ENCODE measurements around the gene SLC9A8.

The SLC9A8 gene

DNA sequence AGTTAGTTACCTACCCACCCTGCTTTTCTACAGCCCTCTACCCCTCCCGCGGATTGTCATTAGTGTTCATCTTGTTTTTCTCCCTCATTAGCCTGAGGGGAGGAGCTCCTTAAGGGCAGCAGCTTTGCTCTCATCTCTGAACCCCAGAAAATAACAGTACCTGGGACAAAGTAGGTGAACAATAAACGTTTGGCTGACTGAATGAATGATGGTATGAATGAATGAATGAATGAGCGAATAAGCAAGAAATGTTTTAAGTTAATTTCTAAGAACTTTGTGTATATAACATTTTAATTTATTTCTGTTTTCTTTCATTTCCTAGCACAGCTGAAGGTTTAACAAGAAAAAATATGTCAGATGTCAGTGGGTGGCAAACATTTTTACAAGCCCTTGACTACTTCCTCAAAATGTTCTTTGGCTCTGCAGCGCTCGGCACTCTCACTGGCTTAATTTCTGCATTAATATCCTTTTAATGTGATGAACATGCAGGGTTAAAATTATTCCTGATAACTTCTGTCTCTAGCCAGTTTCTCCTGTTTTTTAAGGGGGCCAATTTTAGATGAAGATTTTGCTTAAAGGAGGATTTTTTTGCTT is 50.1 kb downstream of the SLC9A8 start:
- peaks cover 3% of the 10 kb centered on the region for H3K27me3 Mint-ChIP-seq (ENCODE audit: low read depth, poor library complexity)
- no peak for TF ChIP-seq CTCF (IDR thresholded peaks at IDR 0.05)
- peaks cover 12% of the 10 kb centered on the region for H3K36me3 Mint-ChIP-seq (ENCODE audit: low read depth)
- H3K27ac Mint-ChIP-seq: no peak overlapping the region
- no peak for DNase-seq
- no peak overlapping the region for H3K4me3 Mint-ChIP-seq
- H3K9me3 Mint-ChIP-seq: no peaks in the 10 kb centered on the region
- peaks cover 23% of the 10 kb centered on the region for H3K4me1 Mint-ChIP-seq

DNA sequence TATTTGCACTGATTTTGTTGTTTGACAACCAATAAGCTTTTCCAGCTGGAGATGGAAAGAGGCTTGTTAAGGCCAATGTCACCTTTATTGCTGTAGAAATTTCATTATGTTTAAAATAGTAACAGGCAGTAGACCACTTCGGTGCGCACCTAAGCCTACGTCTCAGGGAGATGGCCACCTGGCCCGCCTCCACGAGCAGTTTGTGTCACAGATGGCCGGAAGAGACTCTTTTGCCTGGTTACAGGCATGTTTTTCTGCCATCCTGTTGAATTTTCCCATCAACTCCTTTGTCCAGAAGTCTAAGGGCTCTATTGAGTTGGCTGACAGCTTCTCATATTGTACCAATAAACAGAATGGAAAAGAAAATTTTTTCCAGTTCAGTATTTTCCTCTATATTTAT is 51.0 kb downstream of the SLC9A8 start:
- Mint-ChIP-seq H3K9me3 (no peaks in the 10 kb centered on the region), H3K4me3 (no peak overlapping the region), H3K27me3 (ENCODE audit: low read depth, poor library complexity) (peaks cover 4% of the 10 kb centered on the region), H3K4me1 (peaks cover 33% of the 10 kb centered on the region), H3K36me3 (ENCODE audit: low read depth) (peaks cover 8% of the 10 kb centered on the region), H3K27ac (no peak overlapping the region)
- no peak for DNase-seq
- no peak for TF ChIP-seq CTCF (IDR thresholded peaks at IDR 0.05)

- no peaks in the 10 kb centered on the region for H3K9me3 Mint-ChIP-seq
- DNase-seq: no peak
- peaks cover 8% of the 10 kb centered on the region for H3K27me3 Mint-ChIP-seq (ENCODE audit: low read depth, poor library complexity)
- H3K27ac Mint-ChIP-seq: peak overlapping the region; percentile 26
- H3K4me3 Mint-ChIP-seq: no peak overlapping the region
- H3K4me1 Mint-ChIP-seq: peaks cover 37% of the 10 kb centered on the region
- no peak for TF ChIP-seq CTCF (IDR thresholded peaks at IDR 0.05)
- peaks cover 8% of the 10 kb centered on the region for H3K36me3 Mint-ChIP-seq (ENCODE audit: low read depth)
Observed at GRCh38 chr20:49865559-49865958, 52.9 kb downstream of the SLC9A8 start.

DNA sequence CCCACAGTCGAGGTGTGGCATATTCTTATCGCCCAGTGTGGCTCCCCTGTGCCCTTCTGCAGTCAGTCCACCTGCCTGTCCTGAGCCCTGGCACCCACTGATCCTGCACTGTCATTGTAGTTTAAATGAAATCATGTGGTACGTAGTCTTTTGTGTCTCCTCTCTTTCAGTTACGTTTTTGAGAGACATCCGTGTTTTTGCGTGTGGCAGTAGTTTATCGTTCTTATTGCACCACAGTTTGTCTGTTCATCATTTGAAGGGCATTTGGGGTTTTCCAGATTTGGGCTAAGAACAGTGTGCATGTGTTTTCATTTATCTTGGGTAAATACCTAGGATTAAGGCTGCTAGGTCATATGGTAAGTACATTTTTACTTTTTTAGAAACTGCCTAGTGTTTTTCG is 53.4 kb downstream of the SLC9A8 start:
- peaks cover 32% of the 10 kb centered on the region for H3K4me1 Mint-ChIP-seq
- TF ChIP-seq CTCF (IDR thresholded peaks at IDR 0.05): no peak
- no peak for DNase-seq
- H3K4me3 Mint-ChIP-seq: no peak overlapping the region
- peak overlapping the region; percentile 49 for H3K27ac Mint-ChIP-seq
- H3K36me3 Mint-ChIP-seq (ENCODE audit: low read depth): peaks cover 8% of the 10 kb centered on the region
- no peaks in the 10 kb centered on the region for H3K9me3 Mint-ChIP-seq
- peaks cover 8% of the 10 kb centered on the region for H3K27me3 Mint-ChIP-seq (ENCODE audit: low read depth, poor library complexity)

DNA sequence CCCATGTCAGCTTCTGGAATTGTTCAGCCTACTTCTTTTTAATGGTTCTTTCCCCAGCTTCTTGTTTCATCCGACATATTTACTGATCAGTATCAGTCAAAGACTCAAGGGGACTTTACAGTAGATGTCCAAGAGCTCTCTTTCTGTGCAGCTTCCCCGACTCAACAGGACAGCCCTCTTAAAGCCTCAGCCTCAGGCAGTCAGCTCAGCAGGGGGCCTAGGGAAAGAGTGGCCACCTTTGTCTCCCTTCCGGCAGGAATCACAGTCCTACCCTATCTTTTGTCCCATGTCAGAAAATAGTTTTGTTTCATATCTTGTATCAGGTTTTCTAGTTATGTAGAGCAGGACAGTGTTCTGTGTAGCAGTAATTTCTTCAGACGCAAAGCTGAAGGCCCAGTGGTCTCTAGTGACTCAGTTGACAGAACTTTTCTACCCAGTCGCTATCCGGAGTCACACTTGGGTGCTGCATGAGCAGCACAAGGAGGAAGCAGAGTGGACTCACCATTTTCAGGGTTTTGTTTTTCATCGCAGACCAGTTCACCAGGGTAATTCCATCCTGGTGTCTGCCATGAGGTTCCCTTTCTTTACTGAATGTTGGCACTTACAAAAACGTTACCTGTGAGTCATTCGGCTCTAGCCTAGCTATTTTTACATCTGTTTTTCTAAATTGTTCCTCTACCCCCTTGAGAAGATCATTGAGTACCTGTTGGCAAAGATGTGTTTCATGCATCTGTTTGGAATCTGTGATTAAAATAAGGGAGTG is 55.0 kb downstream of the SLC9A8 start:
- Mint-ChIP-seq H3K27me3 (ENCODE audit: low read depth, poor library complexity) (peaks cover 8% of the 10 kb centered on the region), H3K4me3 (no peak overlapping the region), H3K27ac (no peak overlapping the region), H3K4me1 (peaks cover 30% of the 10 kb centered on the region), H3K9me3 (no peaks in the 10 kb centered on the region), H3K36me3 (ENCODE audit: low read depth) (peaks cover 8% of the 10 kb centered on the region)
- no peak for DNase-seq
- TF ChIP-seq CTCF (IDR thresholded peaks at IDR 0.05): no peak

DNA sequence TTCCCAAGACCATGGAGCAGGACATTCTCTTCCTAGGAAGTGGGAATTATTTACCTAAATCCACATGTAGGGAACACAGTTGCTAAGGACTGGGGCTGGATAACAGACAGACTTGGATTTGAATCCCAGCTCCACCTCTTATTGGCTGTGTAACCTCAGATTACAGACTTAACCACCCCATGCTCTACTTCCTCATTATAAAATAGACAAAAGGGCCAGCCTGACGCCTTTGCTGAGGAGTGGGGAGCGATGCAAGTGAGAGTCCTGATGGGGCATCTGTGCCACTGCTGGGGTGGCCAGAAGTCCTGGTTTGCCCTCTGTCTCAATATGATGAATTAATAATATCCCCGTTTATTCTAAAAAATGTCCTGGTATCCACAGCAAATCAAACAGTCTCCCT is 55.9 kb downstream of the SLC9A8 start:
- Mint-ChIP-seq H3K9me3 (no peaks in the 10 kb centered on the region), H3K27ac (no peak overlapping the region), H3K27me3 (ENCODE audit: low read depth, poor library complexity) (peaks cover 8% of the 10 kb centered on the region), H3K36me3 (ENCODE audit: low read depth) (peaks cover 8% of the 10 kb centered on the region), H3K4me3 (no peak overlapping the region), H3K4me1 (peaks cover 30% of the 10 kb centered on the region)
- DNase-seq: no peak
- no peak for TF ChIP-seq CTCF (IDR thresholded peaks at IDR 0.05)

Data from nephron progenitor cell (in vitro differentiated cells).